Measurements from ENCODE around the gene CYP3A7. TPM values are rescaled to one million over a fixed set of nuclear protein-coding genes. Genes with fewer than 3 reads are reported as not detected.

CYP3A7 gene
- total RNA-seq: 1 to 10 TPM in 1 of 4 donors, under 1 TPM in 1, not detected in 2; 0.26 to 1.7 TPM

GRCh38 chr7:99734987-99735386, at the start of gene CYP3A7:
TSS of gene CYP3A7 (minus strand) at chr7:99735196. CDS start at chr7:99735093, 103 bp downstream.
- in situ Hi-C loops (cut with MboI; ENCODE audit: low sequenced_read_pairs in 4 of 4) (no loop called here), intact Hi-C loops (cut with DNase I; ENCODE audit: low total_unique reads) (loop anchor here (5.0 kb wide), 1 partner anchor 173 kb away; no protein-coding TSS in a partner anchor)
- H3K36me3 ChIP-seq: no peaks in the 10 kb centered on the region
- no peak within 1 kb of the TSS for H3K27ac ChIP-seq
- DNase-seq (no peak), ATAC-seq (no peak)
- H3K9me3 ChIP-seq: no peaks in the 10 kb centered on the region
- no peak within 1 kb of the TSS for H3K4me3 ChIP-seq
- no peaks in the 10 kb centered on the region for H3K27me3 ChIP-seq
- peaks cover 7 to 16% of the 10 kb centered on the region in 2 donors for H3K4me1 ChIP-seq
- TF ChIP-seq POLR2A (IDR thresholded peaks at IDR 0.05) (no peak), CTCF (IDR thresholded peaks at IDR 0.05 in 4 of 5, conservative IDR thresholded peaks at IDR 0.05 in 1 of 5) (no peak)

GRCh38 chr7:99784007-99784406, 49.0 kb upstream of the CYP3A7 start, which contains the start of gene CYP3A4:
TSS of gene CYP3A4 (minus strand) at chr7:99784184. CDS start at chr7:99784081, 103 bp downstream.
- TF ChIP-seq POLR2A (IDR thresholded peaks at IDR 0.05): no peak
- TF ChIP-seq CTCF (IDR thresholded peaks at IDR 0.05 in 4 of 5, conservative IDR thresholded peaks at IDR 0.05 in 1 of 5): no peak
- no peaks in the 10 kb centered on the region for H3K36me3 ChIP-seq
- DNase-seq (no peak), ATAC-seq (peak; percentile 56 to 62)
- in situ Hi-C loops (cut with MboI; ENCODE audit: low sequenced_read_pairs in 4 of 4): no loop called here
- no peaks in the 10 kb centered on the region for H3K27me3 ChIP-seq
- no peak within 1 kb of the TSS for H3K4me3 ChIP-seq
- peaks cover 12 to 25% of the 10 kb centered on the region in 2 donors for H3K4me1 ChIP-seq
- no peak within 1 kb of the TSS for H3K27ac ChIP-seq
- intact Hi-C loops (cut with DNase I; ENCODE audit: low total_unique reads): no loop called here
- no peaks in the 10 kb centered on the region for H3K9me3 ChIP-seq

GRCh38 chr7:99782012-99782953, 47.3 kb upstream of the CYP3A7 start:
- Histone ChIP-seq H3K36me3 (no peaks in the 10 kb centered on the region), H3K4me1 (peaks cover 5 to 16% of the 10 kb centered on the region in 2 donors), H3K27ac (no peak overlapping the region), H3K4me3 (no peak overlapping the region), H3K27me3 (no peaks in the 10 kb centered on the region), H3K9me3 (no peaks in the 10 kb centered on the region)
- intact Hi-C loops (cut with DNase I; ENCODE audit: low total_unique reads) (no loop called here), in situ Hi-C loops (cut with MboI; ENCODE audit: low sequenced_read_pairs in 4 of 4) (no loop called here)
- DNase-seq (no peak), ATAC-seq (no peak)
- TF ChIP-seq POLR2A (IDR thresholded peaks at IDR 0.05) (no peak), CTCF (IDR thresholded peaks at IDR 0.05 in 4 of 5, conservative IDR thresholded peaks at IDR 0.05 in 1 of 5) (no peak)

GRCh38 chr7:99780588-99780987, 45.6 kb upstream of the CYP3A7 start:
- no peak for TF ChIP-seq POLR2A (IDR thresholded peaks at IDR 0.05)
- TF ChIP-seq CTCF (IDR thresholded peaks at IDR 0.05 in 4 of 5, conservative IDR thresholded peaks at IDR 0.05 in 1 of 5): no peak
- in situ Hi-C loops (cut with MboI; ENCODE audit: low sequenced_read_pairs in 4 of 4): no loop called here
- DNase-seq (no peak), ATAC-seq (no peak)
- no peaks in the 10 kb centered on the region for H3K36me3 ChIP-seq
- intact Hi-C loops (cut with DNase I; ENCODE audit: low total_unique reads): no loop called here
- H3K27me3 ChIP-seq: no peaks in the 10 kb centered on the region
- no peak overlapping the region for H3K4me3 ChIP-seq
- peaks cover 5 to 12% of the 10 kb centered on the region in 2 donors for H3K4me1 ChIP-seq
- no peaks in the 10 kb centered on the region for H3K9me3 ChIP-seq
- no peak overlapping the region for H3K27ac ChIP-seq
